ENCODE results near the gene TUBGCP3. TPM values are rescaled to one million over a fixed set of nuclear protein-coding genes. Genes with fewer than 3 reads are reported as not detected.
A peak's percentile ranks its signal among the peaks of the same experiment; 100 is the strongest.

Gene TUBGCP3
- polyA plus RNA-seq, 4 donors: 5.4 to 21.2 (median 13.2) TPM

DNA sequence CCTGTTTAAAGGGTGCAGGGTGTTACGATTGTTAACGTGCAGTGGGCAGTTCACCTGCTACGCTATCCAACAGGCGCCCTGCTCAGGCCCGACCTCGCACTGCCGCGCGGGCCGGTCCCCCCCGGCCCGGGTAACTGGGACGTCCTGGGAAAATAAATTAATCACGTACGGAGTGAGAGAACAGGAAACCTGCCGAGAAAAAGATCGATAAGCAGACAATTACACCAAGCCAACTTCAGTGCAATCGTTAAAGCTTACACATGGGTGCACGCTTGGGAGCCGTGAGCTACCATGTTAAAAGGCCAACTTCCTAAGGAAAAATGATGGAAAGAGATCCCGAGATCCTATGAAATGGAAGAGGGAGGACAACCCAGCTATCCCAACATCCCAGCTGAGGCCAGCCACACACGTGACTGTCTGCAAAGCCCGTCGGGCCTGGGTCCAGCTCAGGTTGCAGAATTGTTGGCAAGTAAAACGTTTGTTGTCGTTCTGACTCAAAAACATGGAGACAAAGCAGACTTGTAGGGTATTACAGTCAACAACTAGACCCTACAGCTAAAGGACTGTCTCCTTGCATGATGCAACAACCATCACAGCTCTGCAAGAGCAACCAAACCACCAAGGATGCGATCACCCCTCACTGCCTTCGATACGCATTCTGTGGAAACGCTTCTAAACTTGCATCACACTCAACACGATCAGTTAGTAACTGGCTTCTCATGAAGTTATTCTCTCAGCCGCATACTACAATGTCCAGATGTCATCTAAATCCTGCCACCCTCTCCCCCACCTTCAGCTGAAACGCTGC, 741 bp upstream of the TUBGCP3 start:
- no peaks in the 10 kb centered on the region for H3K9me3 ChIP-seq (ENCODE audit: control insufficient read depth in 2 of 2, insufficient read depth in 1 of 2, low read depth in 1 of 2, low read length in 1 of 2)
- WGBS, 3 donors: 53 to 75% (median 68%) methylated on average over 33 of the region's 33 CpGs
- H3K27me3 ChIP-seq (ENCODE audit: control insufficient read depth in 3 of 3, insufficient read depth in 3 of 3, low read length in 3 of 3): no peaks in the 10 kb centered on the region
- H3K4me1 ChIP-seq (ENCODE audit: control insufficient read depth in 3 of 3, insufficient read depth in 2 of 3, low read depth in 1 of 3, low read length in 2 of 3): peaks cover 0 to 8% (median 4%) of the 10 kb centered on the region in 3 donors
- H3K4me3 ChIP-seq (ENCODE audit: low read depth in 1 of 3, low read length in 3 of 3): peak overlapping the region; percentile 9 to 99 (median 91)
- DNase-seq (no peak), FAIRE-seq (no peak)
- H3K36me3 ChIP-seq (ENCODE audit: control insufficient read depth in 3 of 3, insufficient read depth in 2 of 3, low read depth in 1 of 3, low read length in 3 of 3): no peaks in the 10 kb centered on the region
- peak overlapping the region; percentile 94 to 99 (median 97) for H3K27ac ChIP-seq (ENCODE audit: low read depth in 1 of 3, low read length in 2 of 3)

DNA sequence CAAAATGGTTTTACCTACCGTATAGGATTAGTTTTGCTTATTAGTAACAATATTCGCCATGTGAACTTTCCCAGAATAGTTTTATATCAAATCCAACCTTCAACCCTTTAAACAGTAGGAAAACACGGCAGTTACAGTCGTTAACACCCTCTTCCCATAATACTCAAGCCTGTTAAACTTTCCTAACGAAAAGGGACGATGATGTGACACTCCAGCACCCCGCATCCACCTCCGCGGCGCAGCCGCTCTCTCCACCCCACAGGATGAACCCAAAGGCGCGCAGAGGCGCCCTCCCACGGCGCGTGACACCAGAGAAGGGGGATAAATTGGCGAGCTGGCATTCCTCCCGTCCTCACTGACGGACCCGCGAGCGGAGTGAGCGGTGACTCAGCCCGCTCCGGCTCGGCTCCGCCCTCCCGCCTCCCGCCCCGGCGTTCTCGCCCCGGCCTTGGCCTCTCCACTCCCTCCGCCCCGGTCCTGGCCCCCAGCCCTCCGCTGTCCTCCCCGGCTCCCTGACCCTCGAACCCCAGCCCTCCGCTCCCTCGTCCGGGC, 665 bp downstream of the TUBGCP3 start:
- no peaks in the 10 kb centered on the region for H3K9me3 ChIP-seq (ENCODE audit: control insufficient read depth in 2 of 2, insufficient read depth in 1 of 2, low read depth in 1 of 2, low read length in 1 of 2)
- peak overlapping the region; percentile 94 to 99 (median 97) for H3K27ac ChIP-seq (ENCODE audit: low read depth in 1 of 3, low read length in 2 of 3)
- H3K4me3 ChIP-seq (ENCODE audit: low read depth in 1 of 3, low read length in 3 of 3): peak overlapping the region; percentile 91 to 99 (median 92)
- FAIRE-seq (no peak), DNase-seq (peak; percentile 78 to 89)
- H3K4me1 ChIP-seq (ENCODE audit: control insufficient read depth in 3 of 3, insufficient read depth in 2 of 3, low read depth in 1 of 3, low read length in 2 of 3): peaks cover 0 to 8% (median 4%) of the 10 kb centered on the region in 3 donors
- WGBS, 3 donors: 1 to 2% (median 1%) methylated on average over 32 to 42 of the region's 42 CpGs
- no peaks in the 10 kb centered on the region for H3K27me3 ChIP-seq (ENCODE audit: control insufficient read depth in 3 of 3, insufficient read depth in 3 of 3, low read length in 3 of 3)
- H3K36me3 ChIP-seq (ENCODE audit: control insufficient read depth in 3 of 3, insufficient read depth in 2 of 3, low read depth in 1 of 3, low read length in 3 of 3): peaks cover 0 to 2% (median 0%) of the 10 kb centered on the region in 3 donors

DNA sequence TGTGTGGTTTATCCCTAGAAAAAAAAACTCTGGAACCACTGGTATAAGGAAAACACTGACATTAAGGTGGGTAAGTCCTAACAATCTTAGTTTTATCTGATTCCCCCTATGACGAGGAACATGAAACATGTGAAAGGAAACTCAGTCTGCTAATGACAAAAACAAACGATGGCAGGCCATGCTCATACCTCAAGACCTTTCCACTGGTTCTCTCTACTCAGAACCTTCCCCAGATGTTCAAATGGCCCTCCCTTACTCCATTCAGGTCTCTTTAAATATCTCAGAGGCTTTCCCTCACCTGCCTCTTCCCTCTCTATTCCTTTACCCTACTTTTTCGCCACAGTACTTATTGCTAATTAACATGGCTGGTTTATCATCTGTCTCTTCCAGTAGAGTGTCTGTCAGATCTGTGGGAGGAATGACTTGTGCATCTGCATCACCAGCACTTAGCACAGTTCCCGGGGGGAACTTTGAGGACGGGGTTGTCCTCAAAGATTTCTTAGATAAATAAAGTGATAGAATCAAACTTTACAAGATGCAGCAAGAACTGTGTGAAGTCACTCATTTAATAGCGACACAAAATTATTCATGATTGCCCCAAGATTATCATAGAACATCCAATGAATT, 1.5 kb downstream of the TUBGCP3 start:
- peaks cover 0 to 3% (median 0%) of the 10 kb centered on the region in 3 donors for H3K36me3 ChIP-seq (ENCODE audit: control insufficient read depth in 3 of 3, insufficient read depth in 2 of 3, low read depth in 1 of 3, low read length in 3 of 3)
- no peak overlapping the region for H3K27ac ChIP-seq (ENCODE audit: low read depth in 1 of 3, low read length in 2 of 3)
- H3K4me1 ChIP-seq (ENCODE audit: control insufficient read depth in 3 of 3, insufficient read depth in 2 of 3, low read depth in 1 of 3, low read length in 2 of 3): peaks cover 0 to 8% (median 4%) of the 10 kb centered on the region in 3 donors
- no peak for FAIRE-seq
- 70 to 77% (median 71%) methylated on average over 6 of the region's 6 CpGs for WGBS, 3 donors
- H3K9me3 ChIP-seq (ENCODE audit: control insufficient read depth in 2 of 2, insufficient read depth in 1 of 2, low read depth in 1 of 2, low read length in 1 of 2): no peaks in the 10 kb centered on the region
- DNase-seq: no peak
- peak overlapping the region in 1 of 3 donors; percentile 91 for H3K4me3 ChIP-seq (ENCODE audit: low read depth in 1 of 3, low read length in 3 of 3)
- H3K27me3 ChIP-seq (ENCODE audit: control insufficient read depth in 3 of 3, insufficient read depth in 3 of 3, low read length in 3 of 3): no peaks in the 10 kb centered on the region

DNA sequence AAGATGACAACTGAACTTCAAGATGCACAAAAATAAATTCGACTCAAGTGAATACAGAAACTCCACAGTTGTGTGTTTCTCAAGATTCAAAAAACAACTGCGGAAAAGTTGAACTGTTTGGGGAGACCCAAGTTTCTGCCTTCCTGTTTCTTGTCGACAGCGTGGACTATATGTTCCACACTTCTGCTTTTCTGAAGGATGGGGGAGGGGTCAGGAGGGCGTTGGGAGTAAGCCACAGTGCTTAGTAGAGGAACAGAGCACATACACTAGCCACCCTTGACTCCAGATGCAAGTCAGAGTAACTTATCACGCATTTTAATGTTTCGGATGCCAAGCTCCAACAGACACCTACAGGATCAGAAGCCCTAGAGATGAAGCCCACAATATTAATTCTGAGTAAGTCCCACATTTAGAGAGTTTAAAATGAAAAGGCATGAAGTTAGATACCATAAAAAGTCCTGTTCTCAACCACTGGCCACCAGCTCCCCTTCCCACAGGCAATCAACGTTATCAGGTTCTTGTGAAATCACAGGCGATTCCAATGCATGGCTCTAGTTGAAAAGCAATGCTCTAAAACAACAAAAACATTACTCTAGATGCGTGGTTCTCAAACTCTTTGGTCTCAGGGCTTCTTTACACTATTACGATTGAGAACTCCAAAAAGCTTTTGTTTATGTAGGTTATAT, 4.2 kb downstream of the TUBGCP3 start:
- DNase-seq (no peak), FAIRE-seq (no peak)
- 79 to 88% (median 85%) methylated on average over 11 of the region's 11 CpGs for WGBS, 3 donors
- no peaks in the 10 kb centered on the region for H3K9me3 ChIP-seq (ENCODE audit: control insufficient read depth in 2 of 2, insufficient read depth in 1 of 2, low read depth in 1 of 2, low read length in 1 of 2)
- peaks cover 0 to 3% (median 0%) of the 10 kb centered on the region in 3 donors for H3K36me3 ChIP-seq (ENCODE audit: control insufficient read depth in 3 of 3, insufficient read depth in 2 of 3, low read depth in 1 of 3, low read length in 3 of 3)
- H3K27ac ChIP-seq (ENCODE audit: low read depth in 1 of 3, low read length in 2 of 3): peak overlapping the region in 1 of 3 donors; percentile 42
- no peaks in the 10 kb centered on the region for H3K27me3 ChIP-seq (ENCODE audit: control insufficient read depth in 3 of 3, insufficient read depth in 3 of 3, low read length in 3 of 3)
- no peak overlapping the region for H3K4me3 ChIP-seq (ENCODE audit: low read depth in 1 of 3, low read length in 3 of 3)
- H3K4me1 ChIP-seq (ENCODE audit: control insufficient read depth in 3 of 3, insufficient read depth in 2 of 3, low read depth in 1 of 3, low read length in 2 of 3): peaks cover 0 to 13% (median 6%) of the 10 kb centered on the region in 3 donors

DNA sequence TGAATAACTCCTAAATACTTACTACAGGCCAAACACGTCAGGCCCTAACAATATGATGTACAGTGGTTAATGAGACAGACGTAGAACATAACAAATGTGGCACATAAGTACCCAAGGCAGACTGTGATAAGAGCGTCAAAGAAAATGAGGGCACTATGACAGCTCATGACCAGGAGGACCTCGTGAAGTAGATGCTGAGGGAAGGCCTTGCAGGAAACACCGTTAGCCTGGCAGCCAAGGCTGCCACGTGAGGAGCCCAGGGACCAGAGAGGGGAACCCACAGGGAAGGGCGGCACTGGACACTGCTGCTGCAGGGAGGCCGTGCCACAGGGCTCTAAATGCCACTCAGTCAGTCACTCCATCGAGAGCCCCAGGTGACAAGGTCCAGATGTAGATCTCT, 5.7 kb downstream of the TUBGCP3 start:
- WGBS, 3 donors: 77 to 86% (median 83%) methylated on average over 9 of the region's 9 CpGs
- DNase-seq (no peak), FAIRE-seq (no peak)
- Histone ChIP-seq H3K27ac (ENCODE audit: low read depth in 1 of 3, low read length in 2 of 3) (no peak overlapping the region), H3K4me3 (ENCODE audit: low read depth in 1 of 3, low read length in 3 of 3) (no peak overlapping the region), H3K27me3 (ENCODE audit: control insufficient read depth in 3 of 3, insufficient read depth in 3 of 3, low read length in 3 of 3) (no peaks in the 10 kb centered on the region), H3K9me3 (ENCODE audit: control insufficient read depth in 2 of 2, insufficient read depth in 1 of 2, low read depth in 1 of 2, low read length in 1 of 2) (peaks cover 0 to under 1% of the 10 kb centered on the region in 2 donors), H3K36me3 (ENCODE audit: control insufficient read depth in 3 of 3, insufficient read depth in 2 of 3, low read depth in 1 of 3, low read length in 3 of 3) (peaks cover 0 to 3% (median 0%) of the 10 kb centered on the region in 3 donors), H3K4me1 (ENCODE audit: control insufficient read depth in 3 of 3, insufficient read depth in 2 of 3, low read depth in 1 of 3, low read length in 2 of 3) (peaks cover 0 to 10% (median 4%) of the 10 kb centered on the region in 3 donors)

DNA sequence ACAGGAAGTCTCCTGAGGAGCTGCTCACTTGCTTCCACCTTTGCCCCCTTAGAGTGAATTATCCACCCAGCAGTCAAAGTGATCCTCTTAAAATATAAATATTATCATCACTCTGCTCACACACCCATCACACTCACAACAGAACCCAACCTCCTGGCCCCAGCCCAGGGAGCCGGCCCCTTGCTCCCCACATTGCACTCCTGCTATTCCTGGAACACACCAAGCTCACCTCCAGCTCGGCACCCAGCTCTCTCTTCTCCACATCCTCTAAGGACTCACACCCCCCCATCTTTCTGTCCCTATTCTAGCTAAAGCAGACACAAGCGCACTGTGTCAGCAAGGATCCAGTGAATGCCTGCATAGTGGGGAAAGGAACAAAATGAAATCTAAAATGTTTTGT, 7.0 kb downstream of the TUBGCP3 start:
- no peak for FAIRE-seq
- Histone ChIP-seq H3K4me1 (ENCODE audit: control insufficient read depth in 3 of 3, insufficient read depth in 2 of 3, low read depth in 1 of 3, low read length in 2 of 3) (peaks cover 0 to 5% (median 2%) of the 10 kb centered on the region in 3 donors), H3K9me3 (ENCODE audit: control insufficient read depth in 2 of 2, insufficient read depth in 1 of 2, low read depth in 1 of 2, low read length in 1 of 2) (peaks cover 0 to 3% of the 10 kb centered on the region in 2 donors), H3K36me3 (ENCODE audit: control insufficient read depth in 3 of 3, insufficient read depth in 2 of 3, low read depth in 1 of 3, low read length in 3 of 3) (peaks cover 0 to 3% (median 0%) of the 10 kb centered on the region in 3 donors), H3K4me3 (ENCODE audit: low read depth in 1 of 3, low read length in 3 of 3) (no peak overlapping the region), H3K27me3 (ENCODE audit: control insufficient read depth in 3 of 3, insufficient read depth in 3 of 3, low read length in 3 of 3) (no peaks in the 10 kb centered on the region), H3K27ac (ENCODE audit: low read depth in 1 of 3, low read length in 2 of 3) (no peak overlapping the region)
- 44 to 68% (median 66%) methylated on average over 3 of the region's 3 CpGs for WGBS, 3 donors
- no peak for DNase-seq

DNA sequence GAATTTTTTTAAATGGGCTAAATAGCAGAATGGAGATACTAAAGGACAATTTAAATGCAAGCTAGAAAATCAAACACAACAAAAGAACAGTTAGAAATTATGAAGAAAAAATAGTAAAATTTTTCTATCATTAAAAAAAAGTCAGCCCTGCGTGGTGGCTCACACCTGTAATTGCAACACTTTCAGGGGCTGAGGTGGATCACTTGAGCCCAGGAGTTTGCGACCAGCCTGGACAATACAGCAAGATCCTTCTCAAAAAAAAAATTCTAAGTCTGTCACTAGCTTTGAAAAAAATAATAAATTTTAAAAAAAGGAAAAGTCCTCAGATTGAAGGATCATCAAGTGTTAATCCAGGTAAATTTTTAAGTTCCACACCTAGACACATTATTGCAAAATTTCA, 7.7 kb downstream of the TUBGCP3 start:
- peaks cover 0 to 3% of the 10 kb centered on the region in 2 donors for H3K9me3 ChIP-seq (ENCODE audit: control insufficient read depth in 2 of 2, insufficient read depth in 1 of 2, low read depth in 1 of 2, low read length in 1 of 2)
- WGBS, 3 donors: 96 to 98% (median 98%) methylated on average over 2 of the region's 2 CpGs
- peaks cover 2 to 5% (median 5%) of the 10 kb centered on the region in 3 donors for H3K4me1 ChIP-seq (ENCODE audit: control insufficient read depth in 3 of 3, insufficient read depth in 2 of 3, low read depth in 1 of 3, low read length in 2 of 3)
- no peak overlapping the region for H3K27ac ChIP-seq (ENCODE audit: low read depth in 1 of 3, low read length in 2 of 3)
- peaks cover 0 to 3% (median 0%) of the 10 kb centered on the region in 3 donors for H3K36me3 ChIP-seq (ENCODE audit: control insufficient read depth in 3 of 3, insufficient read depth in 2 of 3, low read depth in 1 of 3, low read length in 3 of 3)
- DNase-seq: no peak
- no peaks in the 10 kb centered on the region for H3K27me3 ChIP-seq (ENCODE audit: control insufficient read depth in 3 of 3, insufficient read depth in 3 of 3, low read length in 3 of 3)
- FAIRE-seq: no peak
- H3K4me3 ChIP-seq (ENCODE audit: low read depth in 1 of 3, low read length in 3 of 3): no peak overlapping the region

DNA sequence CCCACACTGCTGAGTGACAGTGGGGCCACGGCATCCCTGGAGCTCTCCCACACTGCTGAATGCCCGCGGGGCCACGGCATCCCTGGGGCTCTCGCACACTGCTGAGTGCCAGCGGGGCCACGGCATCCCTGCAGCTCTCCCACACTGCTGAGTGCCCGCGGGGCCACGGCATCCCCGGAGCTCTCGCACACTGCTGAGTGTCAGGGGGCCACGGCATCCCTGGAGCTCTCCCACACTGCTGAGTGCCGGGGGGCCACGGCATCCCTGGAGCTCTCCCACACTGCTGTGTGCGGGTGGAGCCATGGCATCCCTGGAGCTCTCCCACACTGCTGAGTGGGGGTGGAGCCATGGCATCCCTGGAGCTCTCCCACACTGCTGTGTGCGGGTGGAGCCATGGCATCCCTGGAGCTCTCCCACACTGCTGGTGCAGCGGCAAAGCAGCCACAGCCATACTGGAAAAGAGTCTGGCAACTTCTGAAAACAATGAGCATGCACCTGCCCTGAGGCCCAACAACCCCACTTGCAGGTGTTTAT, 8.6 kb downstream of the TUBGCP3 start:
- WGBS, 3 donors: 97 to 99% (median 97%) methylated on average over 18 of the region's 18 CpGs
- FAIRE-seq: no peak
- DNase-seq: no peak

More for the DNA sequence above, 8.6 kb downstream of the TUBGCP3 start:
- Histone ChIP-seq H3K4me1 (ENCODE audit: control insufficient read depth in 3 of 3, insufficient read depth in 2 of 3, low read depth in 1 of 3, low read length in 2 of 3) (peaks cover 2 to 10% (median 5%) of the 10 kb centered on the region in 3 donors), H3K36me3 (ENCODE audit: control insufficient read depth in 3 of 3, insufficient read depth in 2 of 3, low read depth in 1 of 3, low read length in 3 of 3) (peaks cover 0 to 3% (median 0%) of the 10 kb centered on the region in 3 donors), H3K4me3 (ENCODE audit: low read depth in 1 of 3, low read length in 3 of 3) (no peak overlapping the region), H3K9me3 (ENCODE audit: control insufficient read depth in 2 of 2, insufficient read depth in 1 of 2, low read depth in 1 of 2, low read length in 1 of 2) (peaks cover 0 to 3% of the 10 kb centered on the region in 2 donors), H3K27me3 (ENCODE audit: control insufficient read depth in 3 of 3, insufficient read depth in 3 of 3, low read length in 3 of 3) (no peaks in the 10 kb centered on the region), H3K27ac (ENCODE audit: low read depth in 1 of 3, low read length in 2 of 3) (no peak overlapping the region)
